ENCODE data around the gene AHDC1. TPM values are rescaled to one million over a fixed set of nuclear protein-coding genes. Genes with fewer than 3 reads are reported as not detected.
A peak's percentile ranks its signal among the peaks of the same experiment; 100 is the strongest.

The AHDC1 gene
- total and polyA plus RNA-seq, 10 of the 15 experiments (the other 5 are each of a cell fraction or from before 2014, with no cell fraction given), result 0.21 to 13.0 (median 1.4) TPM

DNA sequence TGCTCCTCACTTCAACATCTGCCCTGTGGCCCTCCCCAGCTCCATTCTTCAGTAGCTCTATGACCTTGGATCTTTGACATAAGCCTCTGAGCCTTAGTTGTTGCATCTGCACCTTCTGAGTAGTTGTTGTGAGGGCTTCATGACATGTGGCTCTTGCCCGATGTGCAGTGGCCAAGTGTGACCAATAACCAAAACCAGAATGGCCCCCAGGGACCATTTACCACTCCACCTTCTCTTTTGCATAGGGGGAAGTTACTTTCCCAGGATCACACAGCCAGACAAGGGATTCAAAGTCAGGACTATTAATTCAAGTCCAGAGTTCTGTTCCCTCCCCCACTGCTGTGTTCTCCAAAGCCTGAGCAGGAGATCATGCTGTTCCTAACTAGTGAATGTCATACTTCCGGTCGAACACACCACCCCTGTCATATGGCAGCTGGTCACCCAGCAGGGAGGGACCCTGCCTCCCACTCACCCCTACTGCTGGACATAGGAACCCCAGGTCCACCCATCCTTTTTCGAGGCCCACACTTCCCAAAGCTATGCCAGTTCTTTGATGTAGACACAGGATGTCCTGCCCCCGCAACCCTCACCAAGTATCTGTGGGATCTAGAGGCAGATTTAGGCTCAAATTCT lies 27.0 kb upstream of the AHDC1 start (continued):
- TF ChIP-seq SMAD1 (IDR thresholded peaks at IDR 0.05; ENCODE audit: low read depth, partially characterized antibody), result peak; percentile 85
- TF ChIP-seq BMI1 (IDR thresholded peaks at IDR 0.05; ENCODE audit: borderline replicate concordance), result peak; percentile 49; the same call in 1 of the 2 replicates
- peak; percentile 39; the same call in 1 of the 2 replicates for TF ChIP-seq RAD51 (IDR thresholded peaks at IDR 0.05)
- peak; percentile 87 for TF ChIP-seq SMARCA5 (IDR thresholded peaks at IDR 0.05)
- TF ChIP-seq, protein P1, sequence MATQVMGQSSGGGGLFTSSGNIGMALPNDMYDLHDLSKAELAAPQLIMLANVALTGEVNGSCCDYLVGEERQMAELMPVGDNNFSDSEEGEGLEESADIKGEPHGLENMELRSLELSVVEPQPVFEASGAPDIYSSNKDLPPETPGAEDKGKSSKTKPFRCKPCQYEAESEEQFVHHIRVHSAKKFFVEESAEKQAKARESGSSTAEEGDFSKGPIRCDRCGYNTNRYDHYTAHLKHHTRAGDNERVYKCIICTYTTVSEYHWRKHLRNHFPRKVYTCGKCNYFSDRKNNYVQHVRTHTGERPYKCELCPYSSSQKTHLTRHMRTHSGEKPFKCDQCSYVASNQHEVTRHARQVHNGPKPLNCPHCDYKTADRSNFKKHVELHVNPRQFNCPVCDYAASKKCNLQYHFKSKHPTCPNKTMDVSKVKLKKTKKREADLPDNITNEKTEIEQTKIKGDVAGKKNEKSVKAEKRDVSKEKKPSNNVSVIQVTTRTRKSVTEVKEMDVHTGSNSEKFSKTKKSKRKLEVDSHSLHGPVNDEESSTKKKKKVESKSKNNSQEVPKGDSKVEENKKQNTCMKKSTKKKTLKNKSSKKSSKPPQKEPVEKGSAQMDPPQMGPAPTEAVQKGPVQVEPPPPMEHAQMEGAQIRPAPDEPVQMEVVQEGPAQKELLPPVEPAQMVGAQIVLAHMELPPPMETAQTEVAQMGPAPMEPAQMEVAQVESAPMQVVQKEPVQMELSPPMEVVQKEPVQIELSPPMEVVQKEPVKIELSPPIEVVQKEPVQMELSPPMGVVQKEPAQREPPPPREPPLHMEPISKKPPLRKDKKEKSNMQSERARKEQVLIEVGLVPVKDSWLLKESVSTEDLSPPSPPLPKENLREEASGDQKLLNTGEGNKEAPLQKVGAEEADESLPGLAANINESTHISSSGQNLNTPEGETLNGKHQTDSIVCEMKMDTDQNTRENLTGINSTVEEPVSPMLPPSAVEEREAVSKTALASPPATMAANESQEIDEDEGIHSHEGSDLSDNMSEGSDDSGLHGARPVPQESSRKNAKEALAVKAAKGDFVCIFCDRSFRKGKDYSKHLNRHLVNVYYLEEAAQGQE (IDR thresholded peaks at IDR 0.05; ENCODE audit: low read depth, low read length), result no peak
- no peak; the same call in 1 of the 2 replicates for TF ChIP-seq IRF4 (IDR thresholded peaks at IDR 0.05; ENCODE audit: low read depth, low read length)
- TF ChIP-seq, protein P2, sequence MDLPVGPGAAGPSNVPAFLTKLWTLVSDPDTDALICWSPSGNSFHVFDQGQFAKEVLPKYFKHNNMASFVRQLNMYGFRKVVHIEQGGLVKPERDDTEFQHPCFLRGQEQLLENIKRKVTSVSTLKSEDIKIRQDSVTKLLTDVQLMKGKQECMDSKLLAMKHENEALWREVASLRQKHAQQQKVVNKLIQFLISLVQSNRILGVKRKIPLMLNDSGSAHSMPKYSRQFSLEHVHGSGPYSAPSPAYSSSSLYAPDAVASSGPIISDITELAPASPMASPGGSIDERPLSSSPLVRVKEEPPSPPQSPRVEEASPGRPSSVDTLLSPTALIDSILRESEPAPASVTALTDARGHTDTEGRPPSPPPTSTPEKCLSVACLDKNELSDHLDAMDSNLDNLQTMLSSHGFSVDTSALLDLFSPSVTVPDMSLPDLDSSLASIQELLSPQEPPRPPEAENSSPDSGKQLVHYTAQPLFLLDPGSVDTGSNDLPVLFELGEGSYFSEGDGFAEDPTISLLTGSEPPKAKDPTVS (IDR thresholded peaks at IDR 0.05; ENCODE audit: low read depth, low read length), result no peak
- TF ChIP-seq, protein P3, sequence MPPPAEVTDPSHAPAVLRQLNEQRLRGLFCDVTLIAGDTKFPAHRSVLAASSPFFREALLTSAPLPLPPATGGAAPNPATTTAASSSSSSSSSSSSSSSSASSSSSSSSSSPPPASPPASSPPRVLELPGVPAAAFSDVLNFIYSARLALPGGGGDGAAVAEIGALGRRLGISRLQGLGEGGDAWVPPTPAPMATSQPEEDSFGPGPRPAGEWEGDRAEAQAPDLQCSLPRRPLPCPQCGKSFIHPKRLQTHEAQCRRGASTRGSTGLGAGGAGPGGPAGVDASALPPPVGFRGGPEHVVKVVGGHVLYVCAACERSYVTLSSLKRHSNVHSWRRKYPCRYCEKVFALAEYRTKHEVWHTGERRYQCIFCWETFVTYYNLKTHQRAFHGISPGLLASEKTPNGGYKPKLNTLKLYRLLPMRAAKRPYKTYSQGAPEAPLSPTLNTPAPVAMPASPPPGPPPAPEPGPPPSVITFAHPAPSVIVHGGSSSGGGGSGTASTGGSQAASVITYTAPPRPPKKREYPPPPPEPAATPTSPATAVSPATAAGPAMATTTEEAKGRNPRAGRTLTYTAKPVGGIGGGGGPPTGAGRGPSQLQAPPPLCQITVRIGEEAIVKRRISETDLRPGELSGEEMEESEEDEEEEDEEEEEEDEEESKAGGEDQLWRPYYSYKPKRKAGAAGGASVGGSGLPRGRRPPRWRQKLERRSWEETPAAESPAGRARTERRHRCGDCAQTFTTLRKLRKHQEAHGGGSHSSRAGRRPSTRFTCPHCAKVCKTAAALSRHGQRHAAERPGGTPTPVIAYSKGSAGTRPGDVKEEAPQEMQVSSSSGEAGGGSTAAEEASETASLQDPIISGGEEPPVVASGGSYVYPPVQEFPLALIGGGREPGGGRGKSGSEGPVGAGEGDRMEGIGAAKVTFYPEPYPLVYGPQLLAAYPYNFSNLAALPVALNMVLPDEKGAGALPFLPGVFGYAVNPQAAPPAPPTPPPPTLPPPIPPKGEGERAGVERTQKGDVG (CRISPR knock-in tag; IDR thresholded peaks at IDR 0.05), result 0 out of 2 replicates have a peak, but pooled peaks have one; percentile 12
- no peak for TF ChIP-seq SPI1 (IDR thresholded peaks at IDR 0.05; ENCODE audit: borderline replicate concordance, insufficient read depth, low read depth, low read length)
- TF ChIP-seq CHD2 (IDR thresholded peaks at IDR 0.05; ENCODE audit: borderline replicate concordance, low read depth, low read length), result peak; percentile 30; the same call in 1 of the 2 replicates
- no peak for TF ChIP-seq CBX3 (IDR thresholded peaks at IDR 0.05; ENCODE audit: borderline replicate concordance, low read depth)
- no peak for TF ChIP-seq ZNF622 (IDR thresholded peaks at IDR 0.05)
- TF ChIP-seq POLR2A (IDR thresholded peaks at IDR 0.05; ENCODE audit: low read depth, low read length), result peak; percentile 31; the same call in 1 of the 2 replicates
- TF ChIP-seq SREBF1 (IDR thresholded peaks at IDR 0.05; ENCODE audit: low read length), result no peak
- TF ChIP-seq SRF (IDR thresholded peaks at IDR 0.05; ENCODE audit: low read depth in 2 of 2, low read length in 2 of 2), result no peak
- TF ChIP-seq, protein P4, sequence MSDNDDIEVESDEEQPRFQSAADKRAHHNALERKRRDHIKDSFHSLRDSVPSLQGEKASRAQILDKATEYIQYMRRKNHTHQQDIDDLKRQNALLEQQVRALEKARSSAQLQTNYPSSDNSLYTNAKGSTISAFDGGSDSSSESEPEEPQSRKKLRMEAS (IDR thresholded peaks at IDR 0.05; ENCODE audit: low read depth, low read length), result 0 out of 2 replicates have a peak, but pooled peaks have one; percentile 78
- TF ChIP-seq, protein P5, sequence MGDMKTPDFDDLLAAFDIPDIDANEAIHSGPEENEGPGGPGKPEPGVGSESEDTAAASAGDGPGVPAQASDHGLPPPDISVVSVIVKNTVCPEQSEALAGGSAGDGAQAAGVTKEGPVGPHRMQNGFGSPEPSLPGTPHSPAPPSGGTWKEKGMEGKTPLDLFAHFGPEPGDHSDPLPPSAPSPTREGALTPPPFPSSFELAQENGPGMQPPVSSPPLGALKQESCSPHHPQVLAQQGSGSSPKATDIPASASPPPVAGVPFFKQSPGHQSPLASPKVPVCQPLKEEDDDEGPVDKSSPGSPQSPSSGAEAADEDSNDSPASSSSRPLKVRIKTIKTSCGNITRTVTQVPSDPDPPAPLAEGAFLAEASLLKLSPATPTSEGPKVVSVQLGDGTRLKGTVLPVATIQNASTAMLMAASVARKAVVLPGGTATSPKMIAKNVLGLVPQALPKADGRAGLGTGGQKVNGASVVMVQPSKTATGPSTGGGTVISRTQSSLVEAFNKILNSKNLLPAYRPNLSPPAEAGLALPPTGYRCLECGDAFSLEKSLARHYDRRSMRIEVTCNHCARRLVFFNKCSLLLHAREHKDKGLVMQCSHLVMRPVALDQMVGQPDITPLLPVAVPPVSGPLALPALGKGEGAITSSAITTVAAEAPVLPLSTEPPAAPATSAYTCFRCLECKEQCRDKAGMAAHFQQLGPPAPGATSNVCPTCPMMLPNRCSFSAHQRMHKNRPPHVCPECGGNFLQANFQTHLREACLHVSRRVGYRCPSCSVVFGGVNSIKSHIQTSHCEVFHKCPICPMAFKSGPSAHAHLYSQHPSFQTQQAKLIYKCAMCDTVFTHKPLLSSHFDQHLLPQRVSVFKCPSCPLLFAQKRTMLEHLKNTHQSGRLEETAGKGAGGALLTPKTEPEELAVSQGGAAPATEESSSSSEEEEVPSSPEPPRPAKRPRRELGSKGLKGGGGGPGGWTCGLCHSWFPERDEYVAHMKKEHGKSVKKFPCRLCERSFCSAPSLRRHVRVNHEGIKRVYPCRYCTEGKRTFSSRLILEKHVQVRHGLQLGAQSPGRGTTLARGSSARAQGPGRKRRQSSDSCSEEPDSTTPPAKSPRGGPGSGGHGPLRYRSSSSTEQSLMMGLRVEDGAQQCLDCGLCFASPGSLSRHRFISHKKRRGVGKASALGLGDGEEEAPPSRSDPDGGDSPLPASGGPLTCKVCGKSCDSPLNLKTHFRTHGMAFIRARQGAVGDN (IDR thresholded peaks at IDR 0.05), result peak; percentile 99
